HUES48 (cell line): ENCODE results near the gene TEKTIP1.
"Not testable (repeated sequence)": the region's sequence is repeated elsewhere in the genome, so short reads cannot be mapped to it uniquely, and the experiment has no call there.

ENCODE experiments used
- H3K27ac ChIP-seq: one replicate; pipeline ENCODE4 v1.7.0; 2013; ENCODE audit warnings: low read depth, low read length, inconsistent platforms
- H3K27me3 ChIP-seq: 2 replicates; pipeline ENCODE4 v1.6.1; 2013; ENCODE audit warnings: mild to moderate bottlenecking, low read length; ENCODE audit not compliant: control insufficient read depth, insufficient read depth
- H3K36me3 ChIP-seq: 2 replicates; pipeline ENCODE4 v1.6.1; 2013; ENCODE audit warnings: low read length; ENCODE audit not compliant: control insufficient read depth, insufficient read depth
- H3K4me1 ChIP-seq: 2 replicates; pipeline ENCODE4 v1.6.1; 2013; ENCODE audit warnings: mild to moderate bottlenecking, low read length; ENCODE audit not compliant: control insufficient read depth, insufficient read depth
- H3K4me3 ChIP-seq: 2 replicates; pipeline ENCODE4 v1.5.1; 2013; ENCODE audit warnings: mild to moderate bottlenecking, low read depth, low read length
- H3K9ac ChIP-seq: 2 replicates; pipeline ENCODE4 v1.6.1; 2013; ENCODE audit warnings: mild to moderate bottlenecking, low read depth, low read length, moderate library complexity
- H3K9me3 ChIP-seq: 2 replicates; pipeline ENCODE4 v1.6.1; 2013; ENCODE audit warnings: low read length; ENCODE audit not compliant: control insufficient read depth, insufficient read depth

The TEKTIP1 gene

GRCh38 chr19:3526507-3527237, 12.3 kb upstream of the TEKTIP1 start:
- H3K36me3 ChIP-seq, result peaks cover 42% of the 10 kb centered on the region
- no peak overlapping the region for H3K4me3 ChIP-seq
- no peak overlapping the region for H3K27ac ChIP-seq
- H3K4me1 ChIP-seq, result no peaks in the 10 kb centered on the region
- H3K9ac ChIP-seq, result no peak overlapping the region
- H3K9me3 ChIP-seq, result no peaks in the 10 kb centered on the region
- no peaks in the 10 kb centered on the region for H3K27me3 ChIP-seq

GRCh38 chr19:3527238-3527910, 11.6 kb upstream of the TEKTIP1 start:
- Histone ChIP-seq H3K9me3 (no peaks in the 10 kb centered on the region), H3K27ac (no peak overlapping the region), H3K36me3 (peaks cover 49% of the 10 kb centered on the region), H3K27me3 (no peaks in the 10 kb centered on the region), H3K9ac (no peak overlapping the region), H3K4me1 (no peaks in the 10 kb centered on the region), H3K4me3 (no peak overlapping the region)

GRCh38 chr19:3528080-3528479, 10.9 kb upstream of the TEKTIP1 start:
- no peak overlapping the region for H3K27ac ChIP-seq
- H3K4me1 ChIP-seq, result no peaks in the 10 kb centered on the region
- no peaks in the 10 kb centered on the region for H3K27me3 ChIP-seq
- H3K9ac ChIP-seq, result no peak overlapping the region
- H3K4me3 ChIP-seq, result no peak overlapping the region
- no peaks in the 10 kb centered on the region for H3K9me3 ChIP-seq
- H3K36me3 ChIP-seq, result peaks cover 54% of the 10 kb centered on the region

GRCh38 chr19:3528539-3529211, 10.3 kb upstream of the TEKTIP1 start:
- Histone ChIP-seq H3K27ac (no peak overlapping the region), H3K27me3 (no peaks in the 10 kb centered on the region), H3K4me1 (no peaks in the 10 kb centered on the region), H3K4me3 (no peak overlapping the region), H3K9me3 (no peaks in the 10 kb centered on the region), H3K36me3 (peaks cover 55% of the 10 kb centered on the region), H3K9ac (no peak overlapping the region)

GRCh38 chr19:3529299-3529698, 9.7 kb upstream of the TEKTIP1 start:
- H3K4me3 ChIP-seq, H3K4me1 ChIP-seq, H3K9ac ChIP-seq, H3K9me3 ChIP-seq, H3K27ac ChIP-seq, H3K27me3 ChIP-seq: not testable (repeated sequence)
- H3K36me3 ChIP-seq, result peaks cover 53% of the 10 kb centered on the region

GRCh38 chr19:3530389-3530788, 8.6 kb upstream of the TEKTIP1 start:
- H3K27ac ChIP-seq, result no peak overlapping the region
- H3K9ac ChIP-seq, result no peak overlapping the region
- no peaks in the 10 kb centered on the region for H3K4me1 ChIP-seq
- H3K36me3 ChIP-seq, result peaks cover 57% of the 10 kb centered on the region
- no peaks in the 10 kb centered on the region for H3K9me3 ChIP-seq
- H3K27me3 ChIP-seq, result no peaks in the 10 kb centered on the region
- no peak overlapping the region for H3K4me3 ChIP-seq

- Histone ChIP-seq H3K4me1 (no peaks in the 10 kb centered on the region), H3K36me3 (peaks cover 60% of the 10 kb centered on the region), H3K27ac (no peak overlapping the region), H3K9me3 (no peaks in the 10 kb centered on the region), H3K9ac (no peak overlapping the region), H3K4me3 (no peak overlapping the region), H3K27me3 (no peaks in the 10 kb centered on the region)
Measured at GRCh38 chr19:3531716-3532115, 7.3 kb upstream of the TEKTIP1 start.

- Histone ChIP-seq H3K9ac (no peak overlapping the region), H3K36me3 (peaks cover 55% of the 10 kb centered on the region), H3K9me3 (no peaks in the 10 kb centered on the region), H3K4me3 (no peak overlapping the region), H3K4me1 (no peaks in the 10 kb centered on the region), H3K27me3 (no peaks in the 10 kb centered on the region), H3K27ac (no peak overlapping the region)
Measured at GRCh38 chr19:3532154-3532786, 6.7 kb upstream of the TEKTIP1 start.

- no peak overlapping the region for H3K4me3 ChIP-seq
- peaks cover 50% of the 10 kb centered on the region for H3K36me3 ChIP-seq
- no peak overlapping the region for H3K9ac ChIP-seq
- H3K27me3 ChIP-seq, result no peaks in the 10 kb centered on the region
- no peaks in the 10 kb centered on the region for H3K4me1 ChIP-seq
- no peaks in the 10 kb centered on the region for H3K9me3 ChIP-seq
- H3K27ac ChIP-seq, result no peak overlapping the region
Measured at GRCh38 chr19:3533033-3533432, 5.9 kb upstream of the TEKTIP1 start.

- no peak overlapping the region for H3K4me3 ChIP-seq
- no peak overlapping the region for H3K27ac ChIP-seq
- H3K27me3 ChIP-seq, result no peaks in the 10 kb centered on the region
- peaks cover 50% of the 10 kb centered on the region for H3K36me3 ChIP-seq
- H3K9me3 ChIP-seq, result no peaks in the 10 kb centered on the region
- no peaks in the 10 kb centered on the region for H3K4me1 ChIP-seq
- no peak overlapping the region for H3K9ac ChIP-seq
Measured at GRCh38 chr19:3533563-3534216, 5.3 kb upstream of the TEKTIP1 start.
